WTC11 (cell line): ENCODE data around the gene STK32C. TPM values are rescaled to one million over a fixed set of nuclear protein-coding genes. Genes with fewer than 3 reads are reported as not detected.

Experiments used
- ATAC-seq: fragments of 200-7000 bp; cut with Tn5 transposase; 2 replicates; pipeline ENCODE4 v1.10.0; 2021; ENCODE audit warnings: mild to moderate bottlenecking, moderate library complexity
- CTCF ChIA-PET: fragments of 300-600 bp; sonication (Branson Sonifier 250); formaldehyde crosslinking; loops from one replicate; lab custom pipeline; 2021; ENCODE audit warnings: antibody characterized with exemption; lab: Charles Lee
- POLR2A ChIA-PET: fragments of 350-600 bp; sonication (Branson Sonifier 250); formaldehyde crosslinking; loops from one replicate; lab custom pipeline; 2021; ENCODE audit warnings: antibody characterized with exemption; lab: Charles Lee
- DNase-seq: peaks from one replicate; pipeline ENCODE4 v3.0.0; 2021; ENCODE audit warnings: low spot score
- H3K27ac Mint-ChIP-seq: 2 replicates; pipeline ENCODE4 v1.8.0; 2021; ENCODE audit warnings: mixed read lengths
- H3K27me3 Mint-ChIP-seq: 2 replicates; pipeline ENCODE4 v1.8.0; 2021; ENCODE audit warnings: low read depth, mild to moderate bottlenecking, moderate library complexity, mixed read lengths
- H3K36me3 Mint-ChIP-seq: 2 replicates; pipeline ENCODE4 v1.8.0; 2021; ENCODE audit warnings: mixed read lengths
- H3K4me1 Mint-ChIP-seq: 2 replicates; pipeline ENCODE4 v1.8.0; 2022; ENCODE audit warnings: mixed read lengths
- H3K4me3 Mint-ChIP-seq: 2 replicates; pipeline ENCODE4 v1.8.0; 2021; ENCODE audit warnings: mild to moderate bottlenecking, moderate library complexity, mixed read lengths
- H3K9me3 Mint-ChIP-seq: 2 replicates; pipeline ENCODE4 v1.8.0; 2021; ENCODE audit warnings: mixed read lengths
- ATF1 ChIP-seq: sonication (generic); formaldehyde crosslinking; IDR thresholded peaks from 2 replicates; pipeline ENCODE4 v1.8.1; 2023; ENCODE audit warnings: mild to moderate bottlenecking, moderate library complexity, missing genetic modification reagents
- CBFB ChIP-seq: sonication (generic); formaldehyde crosslinking; IDR thresholded peaks from 2 replicates; pipeline ENCODE4 v1.8.1; 2022; ENCODE audit warnings: mild to moderate bottlenecking, low read depth, missing genetic modification reagents
- CREB1 ChIP-seq: sonication (generic); formaldehyde crosslinking; IDR thresholded peaks from 2 replicates; pipeline ENCODE4 v1.8.0; 2023; ENCODE audit warnings: mild to moderate bottlenecking, missing genetic modification reagents
- E2F4 ChIP-seq: sonication (generic); formaldehyde crosslinking; IDR thresholded peaks from 2 replicates; pipeline ENCODE4 v1.8.1; 2022; ENCODE audit warnings: low read depth, mild to moderate bottlenecking, moderate library complexity, missing genetic modification reagents, borderline replicate concordance
- EMX1 ChIP-seq: fragments of 250-450 bp; sonication (Bioruptor Pico); IDR thresholded peaks from 2 replicates; pipeline ENCODE4 v1.8.0; 2021; ENCODE audit warnings: mild to moderate bottlenecking
- FOXP1 ChIP-seq: sonication (generic); formaldehyde crosslinking; IDR thresholded peaks from 2 replicates; pipeline ENCODE4 v1.8.0; 2022; ENCODE audit warnings: missing genetic modification reagents, mild to moderate bottlenecking, moderate library complexity, borderline replicate concordance
- GTF2I ChIP-seq: fragments of 250-450 bp; sonication (Bioruptor Pico); conservative IDR thresholded peaks from 2 replicates; pipeline ENCODE4 v1.4.0; 2021; ENCODE audit warnings: mild to moderate bottlenecking
- HMGXB4 ChIP-seq: sonication (generic); formaldehyde crosslinking; IDR thresholded peaks from 2 replicates; pipeline ENCODE4 v1.8.1; 2023; ENCODE audit warnings: mild to moderate bottlenecking, moderate library complexity, missing genetic modification reagents
- JAZF1 ChIP-seq: fragments of 250-450 bp; sonication (Bioruptor Pico); IDR thresholded peaks from 2 replicates; pipeline ENCODE4 v1.9.0; 2021; ENCODE audit warnings: moderate library complexity, mild to moderate bottlenecking, inconsistent platforms
- JUN ChIP-seq: sonication (generic); formaldehyde crosslinking; IDR thresholded peaks from 2 replicates; pipeline ENCODE4 v1.8.0; 2023; ENCODE audit warnings: mild to moderate bottlenecking, missing genetic modification reagents
- MLX ChIP-seq: sonication (generic); formaldehyde crosslinking; IDR thresholded peaks from 2 replicates; pipeline ENCODE4 v1.8.1; 2023; ENCODE audit warnings: mild to moderate bottlenecking, missing genetic modification reagents, moderate library complexity
- NFE2L1 ChIP-seq: sonication (generic); formaldehyde crosslinking; IDR thresholded peaks from 2 replicates; pipeline ENCODE4 v1.8.1; 2023; ENCODE audit warnings: missing genetic modification reagents
- NFYB ChIP-seq: sonication (generic); formaldehyde crosslinking; conservative IDR thresholded peaks from 2 replicates; pipeline ENCODE4 v1.8.0; 2022; ENCODE audit warnings: low read depth, missing genetic modification reagents
- NR3C1 ChIP-seq: sonication (generic); formaldehyde crosslinking; conservative IDR thresholded peaks from 2 replicates; pipeline ENCODE4 v1.8.1; 2023; ENCODE audit warnings: low read depth, mild to moderate bottlenecking, missing genetic modification reagents
- PRDM15 ChIP-seq: sonication (generic); formaldehyde crosslinking; IDR thresholded peaks from 2 replicates; pipeline ENCODE4 v1.8.0; 2022; ENCODE audit warnings: missing genetic modification reagents
- PRRX2 ChIP-seq: fragments of 250-450 bp; sonication (Bioruptor Pico); IDR thresholded peaks from 2 replicates; pipeline ENCODE4 v1.8.0; 2021; ENCODE audit warnings: mild to moderate bottlenecking
- RELA ChIP-seq: sonication (generic); formaldehyde crosslinking; IDR thresholded peaks from 2 replicates; pipeline ENCODE4 v1.8.1; 2022; ENCODE audit warnings: missing genetic modification reagents, mild to moderate bottlenecking, borderline replicate concordance
- ZBTB21 ChIP-seq: sonication (generic); formaldehyde crosslinking; IDR thresholded peaks from 2 replicates; pipeline ENCODE4 v1.8.1; 2023; ENCODE audit warnings: mild to moderate bottlenecking, missing genetic modification reagents, borderline replicate concordance
- ZNF232 ChIP-seq: sonication (generic); formaldehyde crosslinking; IDR thresholded peaks from 2 replicates; pipeline ENCODE4 v1.8.0; 2022; ENCODE audit warnings: mild to moderate bottlenecking, missing genetic modification reagents
- ZNF416 ChIP-seq: fragments of 250-450 bp; sonication (Bioruptor Pico); IDR thresholded peaks from 2 replicates; pipeline ENCODE4 v1.9.0; 2021; ENCODE audit warnings: mild to moderate bottlenecking, inconsistent platforms
- ZNF512 ChIP-seq: sonication (generic); formaldehyde crosslinking; IDR thresholded peaks from 2 replicates; pipeline ENCODE4 v1.8.1; 2022; ENCODE audit warnings: missing genetic modification reagents, borderline replicate concordance
- total RNA-seq: library from RNA; stranded (reverse); gene quantifications from 3 replicates; pipeline ENCODE4 v1.2.3, GENCODE V29; 2021

Gene STK32C
- total RNA-seq, 1 experiment from 2014 or later = 20.7 TPM

GRCh38 chr10:132265890-132266496 is 41.8 kb downstream of the STK32C start:
- ATAC-seq (no peak), DNase-seq (no peak)
- no peak overlapping the region for H3K4me3 Mint-ChIP-seq
- ChIA-PET POLR2A (no interaction called here), CTCF (no interaction called here)
- H3K9me3 Mint-ChIP-seq = peaks cover 22% of the 10 kb centered on the region
- H3K27ac Mint-ChIP-seq = no peak overlapping the region
- H3K36me3 Mint-ChIP-seq = peaks cover 19% of the 10 kb centered on the region
- TF ChIP-seq ATF1 (CRISPR knock-in tag) (no peak), MLX (CRISPR knock-in tag) (no peak), NFE2L1 (CRISPR knock-in tag) (no peak), ZBTB21 (CRISPR knock-in tag) (no peak), ZNF232 (no peak)
- H3K27me3 Mint-ChIP-seq = no peaks in the 10 kb centered on the region
- H3K4me1 Mint-ChIP-seq = peaks cover 7% of the 10 kb centered on the region

- TF ChIP-seq FOXP1 (CRISPR knock-in tag) (no peak), ZNF512 (CRISPR knock-in tag) (no peak), E2F4 (CRISPR knock-in tag) (no peak), JUN (no peak), HMGXB4 (CRISPR knock-in tag) (no peak), PRRX2 (CRISPR knock-in tag) (no peak), ZNF416 (CRISPR knock-in tag) (no peak), RELA (no peak), JAZF1 (CRISPR knock-in tag) (no peak), NR3C1 (no peak)
- Mint-ChIP-seq H3K36me3 (peaks cover 19% of the 10 kb centered on the region), H3K27ac (no peak overlapping the region), H3K4me3 (no peak overlapping the region), H3K4me1 (peaks cover 7% of the 10 kb centered on the region), H3K27me3 (no peaks in the 10 kb centered on the region), H3K9me3 (peaks cover 22% of the 10 kb centered on the region)
- ATAC-seq = no peak
- POLR2A ChIA-PET = interaction anchor here (0.6 kb wide), 1 partner anchor 945 kb away, joined by 10 read pairs; no protein-coding TSS in a partner anchor
- CTCF ChIA-PET = no interaction called here
- no peak for DNase-seq
These were observed 42.5 kb downstream of the STK32C start for GRCh38 chr10:132264966-132265889.

- Mint-ChIP-seq H3K4me1 (peaks cover 7% of the 10 kb centered on the region), H3K4me3 (no peak overlapping the region), H3K9me3 (peaks cover 22% of the 10 kb centered on the region), H3K27ac (no peak overlapping the region), H3K36me3 (peaks cover 19% of the 10 kb centered on the region), H3K27me3 (no peaks in the 10 kb centered on the region)
- ChIA-PET CTCF (no interaction called here), POLR2A (interaction anchor here (0.6 kb wide), 1 partner anchor 97 kb away, joined by 3 read pairs; no protein-coding TSS in a partner anchor)
- TF ChIP-seq NR3C1 = no peak
- no peak for TF ChIP-seq JAZF1 (CRISPR knock-in tag)
- no peak for TF ChIP-seq NFYB
- TF ChIP-seq ZNF416 (CRISPR knock-in tag) = no peak
- TF ChIP-seq PRDM15 = no peak
- no peak for TF ChIP-seq NFE2L1 (CRISPR knock-in tag)
- no peak for TF ChIP-seq CREB1
- TF ChIP-seq CBFB = no peak
- no peak for TF ChIP-seq FOXP1 (CRISPR knock-in tag)
- TF ChIP-seq GTF2I (CRISPR knock-in tag) = no peak
- TF ChIP-seq EMX1 (CRISPR knock-in tag) = no peak
- no peak for ATAC-seq
- DNase-seq = no peak
These were observed 43.3 kb downstream of the STK32C start for GRCh38 chr10:132264306-132264950.
